NOMO-1 treated with dmso at 0.1 percent for 144 hours (cell line): ENCODE results near the gene UBASH3B.

Experiments used
- DNase-seq: peaks from one replicate; lab custom pipeline; 2025; ENCODE audit not compliant: unreplicated experiment; lab: John Stamatoyannopoulos, UW

UBASH3B gene

DNA sequence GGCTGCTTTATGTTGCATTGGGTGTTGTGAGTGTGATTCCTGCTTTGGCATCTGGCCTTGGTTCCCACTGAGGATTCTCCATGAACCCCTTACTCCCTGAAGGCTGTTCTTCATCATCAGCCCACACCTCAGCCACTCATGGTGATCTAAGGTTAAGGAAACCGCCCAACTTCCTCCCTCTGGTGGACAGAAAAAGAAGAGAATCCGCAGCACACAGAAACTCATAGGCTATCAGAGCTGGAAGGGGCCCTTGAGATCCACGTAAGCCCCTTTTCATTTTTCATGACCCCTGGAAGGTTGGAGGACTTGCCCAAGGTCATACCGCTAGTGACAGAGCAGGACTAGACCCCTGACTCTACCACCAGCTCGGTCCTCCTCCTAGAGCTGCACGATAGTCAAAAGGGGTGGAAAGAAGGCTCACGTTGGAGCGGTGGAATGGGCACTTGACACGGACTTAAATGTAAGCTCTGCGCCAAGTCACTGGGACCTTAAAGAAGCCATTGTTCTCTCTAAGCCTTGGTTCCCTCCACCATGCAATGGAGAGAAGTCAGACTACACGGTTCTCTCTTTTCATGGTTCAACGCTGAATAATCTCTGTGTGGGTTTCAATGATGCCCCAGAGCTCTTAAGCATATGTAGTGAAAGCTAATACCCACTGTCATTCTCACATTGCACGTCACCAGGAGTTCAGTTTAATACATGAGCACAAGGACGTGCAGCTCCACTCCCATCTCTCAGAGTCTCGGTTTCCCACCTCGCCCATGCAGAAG is 99.2 kb downstream of the UBASH3B start:
- peak; percentile 32 for DNase-seq

DNA sequence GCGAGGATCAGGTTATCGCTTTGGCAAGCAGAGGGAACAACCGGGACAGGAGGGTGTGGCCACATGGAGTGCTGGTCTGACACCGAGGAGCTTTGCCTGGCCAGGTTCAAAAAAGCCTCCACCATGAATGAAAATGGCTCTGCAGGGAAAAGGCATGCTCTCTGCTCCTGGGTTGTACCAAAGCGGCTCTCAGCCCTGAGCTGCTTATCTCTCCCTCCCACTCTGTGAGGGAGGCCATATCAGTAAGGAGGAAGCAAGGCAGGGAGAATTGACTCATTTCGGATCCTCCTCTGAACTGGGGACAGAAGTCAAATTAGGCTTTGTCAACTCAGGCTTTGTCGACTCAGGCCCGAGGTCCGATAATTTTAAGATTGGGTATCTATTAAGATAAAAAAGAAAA is 99.9 kb downstream of the UBASH3B start:
- no peak for DNase-seq

DNA sequence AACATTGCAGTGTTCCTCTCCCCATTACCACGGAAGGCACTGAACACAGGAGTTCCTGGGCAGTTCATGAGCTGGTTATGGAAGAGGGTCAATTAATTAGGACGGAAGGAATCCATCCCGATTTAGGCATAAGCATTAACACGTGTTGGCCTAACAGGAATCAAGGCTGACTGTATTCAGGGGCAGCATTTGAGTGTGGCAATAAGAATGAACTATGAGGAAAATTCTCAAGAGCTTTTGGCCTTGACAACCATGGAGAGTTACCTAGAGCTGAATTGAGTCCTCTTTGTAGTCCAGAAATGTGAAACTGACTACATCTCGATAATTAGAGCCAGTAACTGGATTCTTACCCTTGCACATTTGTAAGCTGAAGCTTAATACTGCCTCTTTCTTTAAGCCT is 100.4 kb downstream of the UBASH3B start:
- DNase-seq, result no peak

DNA sequence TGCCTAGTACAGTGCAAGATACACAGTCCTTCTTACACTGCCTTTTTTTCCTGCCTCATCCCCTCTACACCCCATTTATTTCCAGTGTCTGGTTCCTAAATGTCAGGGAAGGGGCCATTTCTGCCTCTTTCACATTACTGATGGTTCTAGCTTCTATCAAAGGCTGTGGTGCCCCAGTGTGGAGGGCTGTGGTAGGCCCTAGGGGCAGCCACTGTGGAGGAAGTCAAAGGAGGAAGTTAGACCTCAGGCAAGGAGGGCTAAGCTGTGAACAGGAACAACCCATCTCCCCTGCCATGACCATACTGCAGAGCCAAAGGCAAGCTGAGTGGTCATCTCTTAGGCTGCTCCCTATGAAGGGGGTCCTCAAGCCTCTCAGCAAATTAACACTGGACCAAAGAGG is 100.9 kb downstream of the UBASH3B start:
- peak; percentile 93 for DNase-seq

DNA sequence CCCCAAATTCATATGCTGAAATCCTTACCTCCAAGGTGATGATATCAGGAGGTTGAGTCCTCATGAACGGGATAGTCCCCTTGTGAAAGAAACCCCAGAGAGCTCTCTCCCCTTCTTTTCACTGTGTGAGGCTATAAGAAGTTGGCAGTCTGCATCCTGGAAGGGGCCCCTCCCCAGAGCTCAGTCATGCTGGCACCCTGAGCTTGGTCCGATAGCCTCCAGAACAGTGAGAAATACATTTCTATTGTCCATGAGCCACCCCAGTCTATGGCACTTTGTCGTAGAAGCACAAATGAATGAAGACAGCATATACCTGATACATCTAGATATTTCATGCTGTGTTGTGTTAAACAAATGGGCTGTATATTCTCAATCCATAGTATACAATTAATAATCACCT is 101.7 kb downstream of the UBASH3B start:
- DNase-seq, result no peak

DNA sequence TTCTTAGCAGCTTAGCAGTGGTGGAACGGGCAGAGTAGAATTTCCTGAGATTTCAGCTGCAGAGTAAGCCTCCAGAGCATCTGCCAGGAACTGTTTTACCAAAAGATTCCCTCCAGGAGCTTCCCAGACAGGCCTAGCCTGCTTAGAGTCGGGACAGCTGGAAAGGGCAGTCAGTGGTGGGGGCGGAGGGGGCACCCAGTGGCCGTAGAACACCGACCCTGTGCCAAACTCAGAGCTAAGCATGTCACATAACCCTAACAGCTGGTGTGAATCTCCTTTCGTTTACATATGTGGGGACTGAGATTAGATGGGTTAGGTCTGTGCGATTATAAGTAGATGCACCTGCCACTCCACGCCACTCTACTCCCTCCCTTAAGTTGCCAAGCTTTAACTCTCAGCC is 102.8 kb downstream of the UBASH3B start:
- no peak for DNase-seq

DNA sequence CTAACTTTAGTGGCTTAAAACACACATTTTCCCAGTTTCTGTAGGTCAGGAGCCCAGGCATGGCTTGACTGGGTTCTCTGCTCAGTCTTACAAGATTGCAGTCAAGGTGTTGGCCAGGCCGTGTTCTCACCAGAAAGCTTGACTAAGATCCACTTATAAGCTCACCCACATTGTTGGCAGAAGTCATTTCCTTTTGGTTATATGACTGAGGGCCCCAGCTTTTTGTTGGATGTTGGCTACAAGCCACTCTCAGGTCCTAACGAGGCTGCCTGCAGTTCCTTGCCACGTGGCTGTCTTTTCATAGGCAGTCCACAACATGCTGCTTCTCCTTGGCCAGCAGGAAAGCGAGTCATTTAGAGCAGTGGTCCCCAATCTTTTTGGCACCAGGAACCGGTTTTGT is 103.5 kb downstream of the UBASH3B start:
- no peak for DNase-seq

DNA sequence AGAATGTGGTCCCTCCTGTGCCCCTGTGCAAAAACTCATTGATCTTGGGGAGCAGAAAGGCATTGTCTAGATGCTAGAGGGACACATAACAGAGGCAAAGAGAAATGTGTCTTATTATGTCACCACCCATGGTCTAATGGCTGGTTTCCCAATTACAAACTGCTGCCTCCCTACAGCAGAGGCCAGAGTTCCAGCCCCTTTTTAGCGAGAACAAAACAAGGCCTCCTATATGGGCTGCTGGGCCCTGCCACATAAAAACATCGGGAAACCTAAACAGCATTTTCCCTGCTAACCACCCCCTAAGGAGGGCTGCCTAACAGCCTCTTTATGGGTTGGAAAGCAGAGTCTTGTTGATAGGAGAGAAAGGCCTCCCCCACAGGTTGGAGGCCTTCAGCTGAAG is 107.6 kb downstream of the UBASH3B start:
- no peak for DNase-seq

DNA sequence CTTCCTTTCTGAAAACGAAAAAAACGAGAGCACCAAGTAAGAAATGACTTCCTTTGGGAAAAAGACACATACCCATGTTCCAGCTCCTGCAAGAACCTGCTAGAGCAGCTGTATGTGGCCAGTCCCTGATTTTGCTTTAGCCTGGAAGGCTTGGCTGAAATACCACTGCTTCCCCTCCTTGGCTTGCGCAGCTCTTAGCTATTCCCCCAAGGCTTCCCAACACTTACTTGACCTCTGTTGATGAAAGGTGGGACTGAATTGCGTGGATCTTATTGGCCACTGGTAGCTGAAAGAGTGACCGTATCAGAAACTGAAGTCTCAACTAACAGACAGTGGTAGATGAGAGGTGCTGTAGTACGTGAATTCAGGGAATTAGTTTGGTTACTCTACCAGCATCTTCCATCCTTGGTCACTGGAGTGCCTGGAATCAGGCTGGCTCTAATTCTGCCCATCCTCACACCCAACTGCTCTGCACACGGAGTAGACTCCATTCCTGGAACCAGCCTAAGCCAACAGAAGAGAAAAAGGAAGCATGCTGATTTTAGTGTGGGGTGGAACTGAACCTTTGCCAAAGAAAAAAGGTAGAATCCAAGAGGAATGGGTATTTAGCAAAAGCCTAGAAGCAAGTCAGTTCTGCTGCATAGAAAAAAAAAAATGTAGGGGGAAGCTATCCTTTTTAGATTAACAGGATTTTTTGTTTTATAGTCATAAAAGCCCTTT is 109.0 kb downstream of the UBASH3B start:
- no peak for DNase-seq

DNA sequence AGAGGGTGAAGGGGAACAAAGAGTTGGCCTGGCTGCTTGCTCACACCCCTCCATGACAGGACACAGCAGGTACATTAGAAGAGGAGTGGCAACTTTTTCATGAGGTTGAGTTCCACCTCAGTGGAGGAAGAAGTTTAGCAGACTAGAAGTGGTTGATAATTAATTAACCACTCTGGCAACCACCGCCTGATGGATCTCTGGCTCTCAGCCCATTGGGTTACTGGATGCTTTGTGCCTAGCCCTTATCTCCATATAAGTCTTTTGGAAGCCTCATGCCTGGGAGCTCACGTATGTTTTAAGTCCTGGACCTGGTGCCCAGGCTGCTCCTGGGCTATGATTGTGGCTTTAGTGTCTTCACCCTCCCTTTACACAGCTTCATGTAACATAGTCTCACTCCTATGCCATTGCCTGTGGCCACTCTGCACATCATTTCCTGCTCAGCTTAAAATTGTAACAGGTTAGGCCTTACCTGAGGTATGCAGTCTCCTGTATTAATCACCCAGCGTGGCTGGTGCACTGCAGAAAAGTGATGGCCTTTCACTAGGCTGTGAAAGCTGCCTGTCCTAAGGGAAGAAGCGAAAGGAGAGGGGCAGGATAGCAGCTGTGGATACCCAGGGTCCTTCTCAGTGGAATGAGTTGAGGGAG is 110.1 kb downstream of the UBASH3B start:
- DNase-seq, result no peak

DNA sequence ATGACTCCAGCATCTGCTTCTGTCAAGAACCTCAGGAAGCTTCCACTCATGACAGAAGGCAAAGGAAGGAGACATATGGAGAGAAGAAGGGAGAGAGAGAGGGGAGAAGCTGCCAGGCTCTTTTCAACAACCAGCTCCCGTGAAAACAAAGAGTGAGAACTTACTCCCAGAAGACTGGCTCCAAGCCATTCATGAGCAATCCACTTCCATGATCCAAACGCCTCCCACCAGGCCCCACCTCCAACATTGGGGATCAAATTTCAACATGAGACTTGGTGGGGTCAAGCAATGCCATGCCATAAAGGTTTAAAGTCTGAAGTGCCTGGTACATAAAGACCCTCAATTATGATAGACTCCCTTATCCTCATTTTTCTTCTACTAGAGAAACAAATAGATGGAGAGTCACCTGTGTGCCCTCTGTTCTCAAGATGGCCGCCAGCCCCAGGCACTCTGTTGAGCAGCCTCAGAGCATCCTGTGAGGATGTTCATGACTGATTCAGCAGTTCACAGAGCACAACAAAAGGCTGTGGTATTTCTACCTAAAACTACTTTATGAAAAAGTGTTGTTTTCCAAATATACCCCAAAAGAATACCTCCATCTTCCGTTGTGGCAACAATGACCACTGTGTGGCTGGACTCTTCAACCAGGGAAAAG is 113.7 kb downstream of the UBASH3B start:
- DNase-seq, result no peak

DNA sequence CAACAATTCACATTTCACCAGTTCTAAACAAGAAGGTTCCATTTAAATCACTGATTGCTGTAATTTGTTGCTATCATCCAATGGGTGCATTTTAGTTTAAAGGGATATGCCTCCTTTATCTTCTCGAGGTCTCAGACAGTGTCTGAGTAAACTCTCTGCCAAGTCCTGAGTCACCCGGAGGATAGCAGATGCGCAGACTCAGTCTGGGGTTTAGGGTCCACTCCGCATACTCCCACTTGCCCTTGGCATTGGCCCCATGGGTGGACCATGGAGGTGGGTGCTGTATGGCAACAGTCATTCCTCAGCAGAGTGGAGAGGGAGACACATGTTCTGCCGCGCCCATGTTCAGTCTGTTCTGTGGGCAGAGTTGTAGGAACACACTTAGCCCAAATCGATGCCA is 117.4 kb downstream of the UBASH3B start:
- no peak for DNase-seq

DNA sequence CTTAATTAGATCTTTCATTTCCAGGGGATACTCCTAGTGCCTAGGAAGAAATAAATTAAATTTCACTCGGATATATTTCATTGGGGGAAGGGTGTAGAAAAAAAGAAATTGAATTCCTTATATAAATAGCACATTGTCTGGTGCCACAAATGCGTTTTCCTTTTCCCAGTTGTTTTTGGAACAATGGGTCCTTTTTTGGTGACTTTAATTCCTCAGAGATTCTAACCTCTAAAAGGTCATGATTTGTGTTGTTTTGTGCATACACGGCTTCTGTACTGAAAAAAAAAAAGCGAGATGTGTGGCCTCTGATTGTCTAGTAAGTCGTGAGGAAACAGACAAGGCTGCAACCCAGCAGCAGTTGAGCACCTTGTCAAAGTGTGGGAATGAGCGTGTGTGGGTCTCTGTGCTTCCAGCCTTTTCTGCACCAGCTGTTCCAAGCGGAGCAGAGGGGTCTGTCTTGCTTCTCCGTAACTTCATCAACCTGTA is 118.3 kb downstream of the UBASH3B start:
- no peak for DNase-seq

DNA sequence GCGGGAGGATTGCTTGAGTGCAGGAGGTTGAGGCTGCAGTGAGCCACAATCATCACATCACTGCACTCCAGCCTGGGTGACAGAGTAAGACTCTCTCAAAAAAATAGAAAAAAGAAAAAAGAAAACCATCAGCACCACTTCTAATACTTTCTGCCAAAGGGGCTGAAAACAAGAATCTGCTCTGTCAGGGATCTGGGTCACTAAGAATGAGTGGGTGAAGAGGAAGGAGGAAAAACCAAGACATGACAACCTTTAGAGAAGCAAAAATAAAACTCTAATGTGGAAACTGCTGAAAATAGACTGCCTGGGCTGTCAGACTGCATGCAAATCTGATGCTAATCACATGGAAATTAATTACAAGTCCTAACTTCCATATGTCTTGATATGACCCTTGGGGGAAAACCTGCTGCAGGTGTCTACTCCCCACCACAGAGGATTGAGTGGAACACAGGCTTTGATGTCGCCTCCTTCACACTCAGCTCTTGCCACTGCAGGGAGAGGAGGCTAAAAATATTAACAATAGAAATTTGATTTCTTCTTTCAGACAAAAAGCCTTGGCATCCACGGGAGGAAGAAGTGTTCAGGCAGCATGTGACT is 120.3 kb downstream of the UBASH3B start:
- no peak for DNase-seq

DNA sequence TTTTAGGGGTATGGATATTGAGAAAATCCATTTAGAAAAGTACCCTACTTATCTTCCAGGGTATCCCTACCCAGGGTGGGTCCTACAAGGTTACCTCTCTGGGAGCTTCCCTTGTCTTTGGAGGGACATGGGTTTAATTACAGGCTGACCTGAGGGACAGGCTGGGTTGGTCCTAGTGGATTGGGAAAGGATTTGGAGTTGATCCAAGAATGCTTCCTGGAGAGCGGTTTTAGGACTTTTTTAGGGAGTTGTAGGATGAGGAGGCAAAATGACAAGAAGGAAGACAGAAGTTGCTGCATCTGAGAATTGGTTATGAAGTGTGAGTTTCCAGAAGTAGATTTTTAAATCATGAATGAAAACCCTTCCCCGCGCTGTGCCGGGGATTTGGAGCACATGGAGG is 121.0 kb downstream of the UBASH3B start:
- no peak for DNase-seq

DNA sequence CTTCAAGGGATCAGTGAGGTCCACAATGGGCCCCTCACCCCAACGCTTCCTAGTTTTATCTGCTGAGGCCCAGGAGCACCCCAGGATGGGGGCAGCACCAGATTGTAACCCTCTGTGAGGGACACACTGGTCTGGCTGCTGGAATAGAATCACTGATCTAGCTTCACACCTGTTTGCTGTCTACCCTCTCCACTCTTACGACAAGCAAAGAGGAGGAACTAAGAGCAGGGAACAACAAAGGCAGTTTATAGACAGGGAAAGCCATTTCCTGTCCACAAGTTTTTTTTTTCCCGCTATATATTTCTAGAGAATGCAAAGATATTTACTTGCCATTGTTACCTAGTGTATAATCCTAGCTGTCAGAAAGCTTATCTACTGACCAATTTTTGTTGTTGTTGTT is 121.8 kb downstream of the UBASH3B start:
- no peak for DNase-seq

DNA sequence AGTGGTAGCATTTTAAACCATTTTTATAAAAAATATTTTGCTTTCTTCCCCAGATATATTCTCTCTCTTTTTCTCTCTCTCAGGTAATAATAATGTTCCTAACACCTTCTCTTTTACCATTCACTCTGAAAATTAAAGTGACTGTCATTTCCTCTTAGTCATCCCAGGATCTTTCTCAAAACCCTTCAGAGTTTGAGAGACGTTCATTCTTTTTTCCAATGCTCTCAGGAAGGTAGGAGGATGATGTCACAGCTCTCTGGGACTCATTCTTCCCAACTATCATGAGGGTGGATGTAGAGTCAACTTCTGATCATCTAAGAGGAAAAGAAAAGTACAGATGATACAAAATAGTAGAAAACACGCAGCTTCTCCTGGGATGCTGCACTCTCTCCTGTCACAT is 122.6 kb downstream of the UBASH3B start:
- no peak for DNase-seq

DNA sequence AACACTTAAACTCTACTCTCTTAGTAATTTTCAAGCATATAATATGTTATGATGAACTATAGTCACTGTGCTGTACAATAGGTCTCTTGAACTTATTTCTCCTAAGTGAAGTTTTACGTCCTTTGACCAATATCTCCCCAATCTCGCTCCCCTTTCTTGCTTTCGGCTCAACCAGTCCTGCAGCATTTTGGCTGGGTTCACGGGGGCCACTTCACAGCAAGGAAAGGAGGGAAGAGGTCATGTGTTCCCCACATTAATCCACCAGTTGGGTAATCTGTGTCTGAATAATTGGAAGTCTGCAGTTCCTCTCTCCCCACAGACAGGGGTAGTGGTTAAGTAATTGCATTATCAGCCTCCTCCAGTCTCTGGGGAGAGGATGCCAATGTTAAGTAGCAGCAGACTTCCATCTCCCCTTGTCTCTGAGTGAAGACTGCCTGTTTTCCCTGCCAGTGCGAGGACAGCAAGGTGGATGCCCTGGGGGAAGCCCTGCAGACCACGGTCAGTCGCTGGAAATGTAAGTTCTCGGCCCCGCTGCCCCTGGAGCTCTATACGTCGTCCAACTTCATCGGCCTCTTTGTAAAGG is 123.6 kb downstream of the UBASH3B start:
- no peak for DNase-seq

DNA sequence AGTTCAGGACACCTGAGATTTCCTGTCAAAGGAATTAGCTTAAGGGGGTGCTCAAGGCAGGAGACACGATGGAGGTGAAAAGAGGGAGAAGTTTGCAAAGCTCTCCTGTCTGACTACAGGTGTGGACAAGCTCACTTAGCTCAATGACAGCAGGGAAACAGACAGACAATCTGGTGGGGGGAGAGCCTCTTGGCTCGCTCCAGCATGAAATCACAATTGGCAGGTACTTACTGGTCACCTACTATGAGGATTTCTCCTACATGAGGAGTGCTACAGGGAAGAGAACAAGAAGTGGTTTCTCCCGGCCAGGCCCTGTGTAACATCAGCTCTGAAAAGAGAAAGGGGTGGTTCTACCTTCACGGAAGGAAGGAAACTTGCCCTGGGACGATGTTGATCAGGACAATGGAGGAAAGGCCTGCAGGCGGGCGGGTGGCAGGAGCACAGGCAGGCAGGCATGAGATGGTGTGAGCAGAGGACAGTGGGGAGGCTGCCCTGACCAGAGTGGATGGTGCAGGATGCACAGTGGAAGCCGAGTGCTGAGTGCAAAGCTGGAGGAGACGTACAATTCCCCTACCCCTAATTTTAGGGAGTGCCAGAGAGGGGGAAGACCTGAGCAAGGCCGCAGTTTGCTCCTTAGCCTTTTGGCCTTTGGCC is 124.9 kb downstream of the UBASH3B start:
- DNase-seq, result no peak
